Parathyroid adenoma (tissue), 2 donors: Measurements from ENCODE around the gene SYT2.
"Not testable (repeated sequence)": the region's sequence is repeated elsewhere in the genome, so short reads cannot be mapped to it uniquely, and the experiment has no call there.

Source experiments
- H2AFZ ChIP-seq: fragments of 300-600 bp; sonication (generic); one replicate; pipeline ENCODE4 v1.7.0; 2017; ENCODE audit warnings: antibody characterized with exemption, mild to moderate bottlenecking
- H3K27ac ChIP-seq: fragments of 300-600 bp; sonication (generic); one replicate; pipeline ENCODE4 v1.7.0; 2017
- H3K27me3 ChIP-seq: fragments of 300-600 bp; sonication (generic); one replicate; pipeline ENCODE4 v1.7.0; 2017; ENCODE audit warnings: low read length; ENCODE audit not compliant: control insufficient read depth, insufficient read depth
- H3K36me3 ChIP-seq: fragments of 300-600 bp; sonication (generic); one replicate; pipeline ENCODE4 v1.7.0; 2017; ENCODE audit warnings: low read length; ENCODE audit not compliant: control insufficient read depth, insufficient read depth
- H3K4me1 ChIP-seq: fragments of 300-600 bp; sonication (generic); one replicate; pipeline ENCODE4 v1.7.0; 2017; ENCODE audit warnings: control low read depth
- H3K4me2 ChIP-seq: fragments of 300-600 bp; sonication (generic); one replicate; pipeline ENCODE4 v1.7.0; 2017; ENCODE audit warnings: low read length
- H3K4me3 ChIP-seq: fragments of 300-600 bp; sonication (generic); one replicate; pipeline ENCODE4 v1.7.0; 2017; ENCODE audit warnings: low read depth, low read length
- H3K79me2 ChIP-seq: fragments of 300-600 bp; sonication (generic); one replicate; pipeline ENCODE4 v1.7.0; 2017; ENCODE audit warnings: control low read depth
- H3K9ac ChIP-seq: fragments of 300-600 bp; sonication (generic); one replicate; pipeline ENCODE4 v1.7.0; 2017; ENCODE audit warnings: mild to moderate bottlenecking
- H3K9me3 ChIP-seq: fragments of 300-600 bp; sonication (generic); one replicate; pipeline ENCODE4 v1.7.0; 2017; ENCODE audit warnings: low read length; ENCODE audit not compliant: control insufficient read depth
- donor health status: primary hyperparathyroidism.

SYT2 gene

DNA sequence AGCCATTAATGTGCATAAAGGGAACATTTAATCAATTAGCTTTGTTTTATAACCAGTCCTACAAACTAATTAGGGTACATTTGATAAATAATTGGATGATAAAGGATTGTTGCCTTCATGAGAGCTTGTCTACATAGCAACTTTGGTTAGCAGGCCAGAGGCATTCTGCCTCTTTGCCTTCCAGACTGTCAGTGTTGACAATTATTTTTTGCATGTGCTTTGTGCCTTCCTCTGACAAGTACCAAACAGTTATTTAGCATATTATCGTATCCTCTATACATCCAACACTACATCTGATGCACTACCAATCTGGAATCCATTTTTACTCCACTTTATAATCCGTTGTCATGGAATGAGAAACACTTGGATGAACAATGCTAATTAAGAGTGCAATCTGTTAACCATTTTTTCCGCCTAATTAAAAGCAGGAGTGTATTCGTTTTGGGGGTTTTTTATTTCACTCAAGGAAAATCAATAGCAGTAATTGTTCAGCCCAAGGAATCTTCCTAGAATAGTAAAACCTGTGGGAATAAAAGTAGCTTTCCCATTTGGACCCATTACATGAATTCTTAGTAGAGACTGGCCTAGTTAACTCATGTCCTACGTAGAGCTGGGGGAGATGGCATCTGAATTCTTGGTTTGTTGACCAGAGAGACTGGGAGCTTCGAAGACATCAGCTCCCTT is 165.3 kb downstream of the SYT2 start:
- H3K4me2 ChIP-seq, H3K4me3 ChIP-seq, H3K79me2 ChIP-seq, H3K9ac ChIP-seq, H3K27me3 ChIP-seq, H3K9me3 ChIP-seq, H3K36me3 ChIP-seq, H3K4me1 ChIP-seq, H2AFZ ChIP-seq: not testable (repeated sequence)
- H3K27ac ChIP-seq = peak overlapping the region; percentile 73

DNA sequence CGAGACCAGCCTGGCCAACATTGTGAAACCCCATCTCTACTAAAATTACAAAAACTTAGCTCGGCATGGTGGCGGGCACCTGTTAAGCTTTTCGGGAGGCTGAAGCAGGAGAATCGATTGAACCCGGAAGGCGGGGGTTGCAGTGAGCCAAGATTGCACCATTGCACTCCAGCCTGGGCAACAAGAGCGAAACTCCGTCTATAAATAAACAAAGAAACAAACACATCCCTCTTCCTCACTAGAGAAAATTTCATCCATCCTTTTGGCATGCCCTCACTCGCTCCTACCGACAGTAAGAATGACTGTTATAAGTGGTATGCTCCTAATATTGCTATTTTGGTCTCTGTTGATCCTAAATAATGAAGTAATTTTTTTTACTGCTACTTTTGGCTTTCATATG is 166.7 kb downstream of the SYT2 start:
- not testable (repeated sequence) for H3K36me3 ChIP-seq, H2AFZ ChIP-seq, H3K4me3 ChIP-seq, H3K4me1 ChIP-seq, H3K4me2 ChIP-seq, H3K9me3 ChIP-seq, H3K9ac ChIP-seq, H3K79me2 ChIP-seq, H3K27me3 ChIP-seq
- peak overlapping the region; percentile 7 for H3K27ac ChIP-seq

DNA sequence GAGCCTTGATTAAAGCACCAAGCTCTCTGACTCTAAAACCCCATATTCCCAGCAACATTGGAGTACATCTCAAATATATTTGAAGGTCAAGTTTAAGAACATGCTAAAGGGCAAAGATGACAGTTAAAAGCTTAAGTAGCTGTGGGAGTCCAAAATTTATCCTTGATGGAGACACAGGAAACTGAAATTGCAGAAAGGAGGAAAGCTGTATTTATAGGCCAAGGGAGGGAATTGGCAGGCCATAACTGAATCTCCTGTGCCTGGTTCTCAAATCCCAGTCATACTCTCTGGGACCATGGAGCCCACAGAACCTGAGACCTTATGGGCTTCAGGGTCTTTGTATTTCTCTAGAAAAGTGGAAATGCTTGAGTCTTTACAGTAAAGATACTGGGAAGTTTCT is 167.8 kb downstream of the SYT2 start:
- not testable (repeated sequence) for H3K9ac ChIP-seq, H3K4me3 ChIP-seq
- peak overlapping the region; percentile 53 for H3K27ac ChIP-seq

DNA sequence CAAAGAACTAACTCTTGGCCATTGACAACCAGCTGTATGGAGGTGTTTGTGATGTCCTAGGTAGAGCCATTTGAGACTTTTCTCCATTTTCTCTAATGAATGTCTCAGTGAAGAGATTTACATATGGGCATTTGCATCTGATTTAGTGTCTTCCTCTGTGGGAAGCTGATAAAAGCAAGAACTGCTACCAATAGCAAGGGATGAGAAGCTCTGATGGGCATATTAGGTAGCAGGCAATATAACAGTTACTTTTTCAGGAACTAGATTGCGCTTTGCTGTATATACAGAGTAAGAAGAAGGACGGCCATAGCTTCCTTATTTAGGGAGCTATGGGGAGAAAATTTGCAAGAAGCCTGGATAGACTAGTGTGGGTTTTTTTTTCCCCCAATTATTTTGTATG is 169.4 kb downstream of the SYT2 start:
- not testable (repeated sequence) for H3K9me3 ChIP-seq, H3K9ac ChIP-seq, H3K4me2 ChIP-seq, H3K27me3 ChIP-seq, H3K36me3 ChIP-seq, H3K4me1 ChIP-seq, H3K79me2 ChIP-seq, H2AFZ ChIP-seq
- H3K4me3 ChIP-seq = peak overlapping the region; percentile 32
- peak overlapping the region; percentile 85 for H3K27ac ChIP-seq

More for the DNA sequence above, 167.8 kb downstream of the SYT2 start:
- H3K27me3 ChIP-seq, H3K79me2 ChIP-seq, H3K4me2 ChIP-seq, H3K36me3 ChIP-seq, H3K4me1 ChIP-seq, H2AFZ ChIP-seq, H3K9me3 ChIP-seq: not testable (repeated sequence)
